Trophoblast cell (in vitro differentiated cells and primary cell): Measurements from ENCODE around the gene TFIP11.

ENCODE experiments used
- DNase-seq, 2 donors: peaks; one replicate each; pipeline ENCODE4 v3.0.0-alpha.2; 2016
- H2AFZ ChIP-seq: 2 replicates; pipeline ENCODE4 v1.6.1; 2013; ENCODE audit warnings: low read length, moderate library complexity, mild to moderate bottlenecking; ENCODE audit not compliant: insufficient read depth, poor library complexity
- H2AK5ac ChIP-seq: 2 replicates; pipeline ENCODE4 v1.6.1; 2013; ENCODE audit warnings: mild to moderate bottlenecking, low read length
- H2BK120ac ChIP-seq: 2 replicates; pipeline ENCODE4 v1.6.1; 2013; ENCODE audit warnings: low read length, mild to moderate bottlenecking, moderate library complexity; ENCODE audit not compliant: insufficient read depth, poor library complexity
- H2BK12ac ChIP-seq: 2 replicates; pipeline ENCODE4 v1.6.1; 2013; ENCODE audit warnings: mild to moderate bottlenecking, low read length, moderate library complexity
- H2BK5ac ChIP-seq: 2 replicates; pipeline ENCODE4 v1.6.1; 2013; ENCODE audit warnings: low read length, low read depth, moderate library complexity, mild to moderate bottlenecking; ENCODE audit not compliant: poor library complexity
- H3K14ac ChIP-seq: 2 replicates; pipeline ENCODE4 v1.6.1; 2013; ENCODE audit warnings: mild to moderate bottlenecking, low read length
- H3K18ac ChIP-seq: 2 replicates; pipeline ENCODE4 v1.6.1; 2013; ENCODE audit warnings: mild to moderate bottlenecking, low read length
- H3K23ac ChIP-seq: 2 replicates; pipeline ENCODE4 v1.6.1; 2013; ENCODE audit warnings: low read length
- H3K27ac ChIP-seq: 2 replicates; pipeline ENCODE4 v1.5.1; 2013; ENCODE audit warnings: low read depth, mild to moderate bottlenecking, inconsistent platforms, low read length, moderate library complexity
- H3K27me3 ChIP-seq: 2 replicates; pipeline ENCODE4 v1.6.1; 2013; ENCODE audit warnings: inconsistent platforms, mild to moderate bottlenecking, low read length, moderate library complexity; ENCODE audit not compliant: insufficient read depth
- H3K36me3 ChIP-seq, 2 experiments: 1 replicate in 1 of 2; 2 replicates in 1 of 2; pipeline ENCODE4 v1.6.1; 2013; ENCODE audit warnings: low read length in 2 of 2, mild to moderate bottlenecking in 2 of 2, moderate library complexity in 1 of 2; ENCODE audit not compliant: insufficient read depth in 2 of 2, control insufficient read depth in 1 of 2
- H3K4ac ChIP-seq: 2 replicates; pipeline ENCODE4 v1.6.1; 2013; ENCODE audit warnings: low read depth, mild to moderate bottlenecking, low read length, moderate library complexity
- H3K4me1 ChIP-seq, 2 experiments: 1 replicate in 1 of 2; 2 replicates in 1 of 2; pipeline ENCODE4 v1.6.1; 2013; ENCODE audit warnings: low read length in 2 of 2, mild to moderate bottlenecking in 2 of 2, moderate library complexity in 1 of 2; ENCODE audit not compliant: insufficient read depth in 2 of 2, control insufficient read depth in 1 of 2
- H3K4me2 ChIP-seq: 2 replicates; pipeline ENCODE4 v1.6.1; 2013; ENCODE audit warnings: inconsistent platforms, mild to moderate bottlenecking, low read length, moderate library complexity
- H3K4me3 ChIP-seq: 2 replicates; pipeline ENCODE4 v1.5.1; 2013; ENCODE audit warnings: mild to moderate bottlenecking, low read depth, low read length, inconsistent platforms
- H3K79me1 ChIP-seq: one replicate; pipeline ENCODE4 v1.6.1; 2013; ENCODE audit warnings: low read length
- H3K79me2 ChIP-seq: 2 replicates; pipeline ENCODE4 v1.6.1; 2013; ENCODE audit warnings: low read length, mild to moderate bottlenecking; ENCODE audit not compliant: control insufficient read depth, insufficient read depth, poor library complexity
- H3K9ac ChIP-seq: 2 replicates; pipeline ENCODE4 v1.6.1; 2013; ENCODE audit warnings: mild to moderate bottlenecking, low read length
- H3K9me3 ChIP-seq: 2 replicates; pipeline ENCODE4 v1.6.1; 2013; ENCODE audit warnings: low read depth, mild to moderate bottlenecking, control low read depth, inconsistent platforms, low read length; ENCODE audit not compliant: insufficient read depth
- H4K12ac ChIP-seq: 2 replicates; pipeline ENCODE4 v1.6.1; 2013; ENCODE audit warnings: low read depth, mild to moderate bottlenecking, low read length, moderate library complexity
- H4K8ac ChIP-seq: 2 replicates; pipeline ENCODE4 v1.6.1; 2013; ENCODE audit warnings: low read depth, mild to moderate bottlenecking, low read length, moderate library complexity
- H4K91ac ChIP-seq: one replicate; pipeline ENCODE4 v1.6.1; 2013; ENCODE audit warnings: low read depth, mild to moderate bottlenecking, low read length, moderate library complexity
- WGBS: extraction: QIAGEN DNeasy Blood & Tissue Kit; methylation state at CpG from one replicate; pipeline ENCODE4 v1.1.7; 2013; ENCODE audit warnings: missing lambda C conversion rate; ENCODE audit not compliant: insufficient read length, insufficient coverage; ENCODE audit errors: extremely low coverage; 5-methylcytosine and 5-hydroxymethylcytosine counted together

TFIP11 gene

DNA sequence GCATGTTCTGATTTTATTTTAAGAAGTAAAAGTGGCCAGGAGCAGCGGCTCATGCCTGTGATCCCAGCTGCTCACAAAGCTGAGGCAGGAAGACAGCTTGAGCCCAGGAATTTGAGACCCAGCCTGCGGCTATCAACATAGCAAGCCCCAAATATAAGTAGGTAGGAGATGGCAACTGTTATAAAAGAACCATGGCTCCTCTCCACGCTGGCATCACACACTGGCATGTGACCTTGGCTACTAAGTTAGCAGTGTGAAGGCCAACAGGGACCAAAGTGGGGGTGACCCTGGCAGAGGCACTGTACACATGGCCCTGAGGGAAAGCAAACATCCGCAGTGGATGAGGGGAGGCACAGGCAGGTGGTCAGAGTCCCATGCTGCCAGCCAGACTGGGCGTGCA lies 44.6 kb upstream of the TFIP11 start:
- no peak for DNase-seq
- WGBS = no CpG with 5 or more reads among the region's 5 CpGs
- Histone ChIP-seq H3K4me1 (no peaks in the 10 kb centered on the region), H3K79me2 (no peaks in the 10 kb centered on the region), H3K4me2 (no peak overlapping the region), H3K18ac (no peak overlapping the region), H3K9ac (no peak overlapping the region), H3K36me3 (no peaks in the 10 kb centered on the region), H2BK5ac (no peak overlapping the region), H3K14ac (no peak overlapping the region), H2AFZ (no peak overlapping the region), H2BK120ac (no peak overlapping the region), H3K27ac (no peak overlapping the region), H3K9me3 (peaks cover 5% of the 10 kb centered on the region), H3K79me1 (no peaks in the 10 kb centered on the region), H4K12ac (no peak overlapping the region), H3K4ac (no peak overlapping the region), H3K23ac (no peak overlapping the region), H4K8ac (no peak overlapping the region), H3K27me3 (no peaks in the 10 kb centered on the region), H2AK5ac (no peak overlapping the region), H3K4me3 (no peak overlapping the region), H2BK12ac (no peak overlapping the region), H4K91ac (no peak overlapping the region)

- Histone ChIP-seq H3K4me2 (no peak overlapping the region), H2BK5ac (no peak overlapping the region), H3K4me3 (no peak overlapping the region), H3K9ac (no peak overlapping the region), H3K23ac (no peak overlapping the region), H3K4me1 (peaks cover 4% of the 10 kb centered on the region in 2 experiments), H3K9me3 (peaks cover 5% of the 10 kb centered on the region), H2AFZ (no peak overlapping the region), H3K36me3 (no peaks in the 10 kb centered on the region), H3K14ac (no peak overlapping the region), H3K27me3 (no peaks in the 10 kb centered on the region), H3K79me1 (no peaks in the 10 kb centered on the region), H4K8ac (no peak overlapping the region), H2BK120ac (no peak overlapping the region), H4K91ac (no peak overlapping the region), H4K12ac (no peak overlapping the region), H2BK12ac (no peak overlapping the region), H3K18ac (no peak overlapping the region), H3K79me2 (no peaks in the 10 kb centered on the region), H2AK5ac (no peak overlapping the region), H3K27ac (no peak overlapping the region), H3K4ac (no peak overlapping the region)
- no CpG with 5 or more reads among the region's 11 CpGs for WGBS
- no peak for DNase-seq
These were observed 43.2 kb upstream of the TFIP11 start for GRCh38 chr22:26555478-26555877.

GRCh38 chr22:26554956-26555355 lies 42.7 kb upstream of the TFIP11 start:
- no peak overlapping the region for H4K91ac ChIP-seq
- H2BK12ac ChIP-seq = no peak overlapping the region
- no peak overlapping the region for H3K9ac ChIP-seq
- H3K27ac ChIP-seq = no peak overlapping the region
- no peak overlapping the region for H3K14ac ChIP-seq
- no peak overlapping the region for H4K8ac ChIP-seq
- no peaks in the 10 kb centered on the region for H3K79me2 ChIP-seq
- no peak overlapping the region for H3K4ac ChIP-seq
- H4K12ac ChIP-seq = no peak overlapping the region
- DNase-seq = no peak
- no peaks in the 10 kb centered on the region for H3K79me1 ChIP-seq
- no peak overlapping the region for H3K4me2 ChIP-seq
- H2AFZ ChIP-seq = no peak overlapping the region
- H3K36me3 ChIP-seq = no peaks in the 10 kb centered on the region
- H3K4me1 ChIP-seq = peaks cover 6% of the 10 kb centered on the region in 2 experiments
- peaks cover 5% of the 10 kb centered on the region for H3K9me3 ChIP-seq
- no CpG with 5 or more reads among the region's 6 CpGs for WGBS
- H3K27me3 ChIP-seq = no peaks in the 10 kb centered on the region
- H2AK5ac ChIP-seq = no peak overlapping the region
- H2BK5ac ChIP-seq = no peak overlapping the region
- no peak overlapping the region for H3K18ac ChIP-seq
- no peak overlapping the region for H3K4me3 ChIP-seq
- no peak overlapping the region for H2BK120ac ChIP-seq
- no peak overlapping the region for H3K23ac ChIP-seq

GRCh38 chr22:26553056-26553752 lies 40.9 kb upstream of the TFIP11 start:
- Histone ChIP-seq H3K4me3 (no peak overlapping the region), H2BK12ac (no peak overlapping the region), H4K12ac (no peak overlapping the region), H2AFZ (no peak overlapping the region), H2AK5ac (no peak overlapping the region), H3K79me2 (no peaks in the 10 kb centered on the region), H3K79me1 (no peaks in the 10 kb centered on the region), H2BK5ac (no peak overlapping the region), H3K9ac (no peak overlapping the region), H3K4me1 (peaks cover 6 to 8% of the 10 kb centered on the region in 2 experiments), H3K9me3 (peaks cover 2% of the 10 kb centered on the region), H3K14ac (no peak overlapping the region), H3K27me3 (no peaks in the 10 kb centered on the region), H3K4me2 (peak overlapping the region; percentile 41), H3K18ac (no peak overlapping the region), H3K4ac (no peak overlapping the region), H3K27ac (no peak overlapping the region), H3K36me3 (no peaks in the 10 kb centered on the region), H3K23ac (no peak overlapping the region), H2BK120ac (no peak overlapping the region), H4K8ac (no peak overlapping the region), H4K91ac (no peak overlapping the region)
- no CpG with 5 or more reads among the region's 7 CpGs for WGBS
- peak in 1 of 2 donors; percentile 30 for DNase-seq
